GM18499 (cell line): ENCODE data around the gene TMEM72.

Experiments used
- ATAC-seq: cut with Tn5 transposase; IDR thresholded peaks from one replicate; pipeline ENCODE4 v1.9.1; 2021; ENCODE audit warnings: moderate number of reproducible peaks; ENCODE audit not compliant: insufficient read depth, unreplicated experiment

TMEM72 gene

DNA sequence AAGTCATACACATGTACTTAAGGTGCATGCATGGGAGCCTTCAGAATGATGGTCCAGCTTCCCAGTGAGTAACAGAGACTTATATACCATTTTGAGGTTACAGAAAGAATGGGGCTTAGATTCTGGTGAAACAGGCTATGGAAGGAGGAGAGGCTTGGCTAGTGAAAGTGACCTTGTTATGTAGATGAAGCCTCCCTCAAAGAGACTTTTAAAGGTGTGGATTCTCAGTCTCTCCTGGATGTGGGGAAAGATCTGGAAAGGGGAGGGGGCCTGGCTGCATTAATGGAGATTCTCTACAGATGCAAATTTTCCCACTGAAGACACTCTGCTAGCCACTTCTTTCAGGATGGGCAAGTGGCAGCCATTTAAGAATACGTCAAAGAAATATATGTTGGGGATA lies 54.0 kb downstream of the TMEM72 start:
- ATAC-seq = no peak

DNA sequence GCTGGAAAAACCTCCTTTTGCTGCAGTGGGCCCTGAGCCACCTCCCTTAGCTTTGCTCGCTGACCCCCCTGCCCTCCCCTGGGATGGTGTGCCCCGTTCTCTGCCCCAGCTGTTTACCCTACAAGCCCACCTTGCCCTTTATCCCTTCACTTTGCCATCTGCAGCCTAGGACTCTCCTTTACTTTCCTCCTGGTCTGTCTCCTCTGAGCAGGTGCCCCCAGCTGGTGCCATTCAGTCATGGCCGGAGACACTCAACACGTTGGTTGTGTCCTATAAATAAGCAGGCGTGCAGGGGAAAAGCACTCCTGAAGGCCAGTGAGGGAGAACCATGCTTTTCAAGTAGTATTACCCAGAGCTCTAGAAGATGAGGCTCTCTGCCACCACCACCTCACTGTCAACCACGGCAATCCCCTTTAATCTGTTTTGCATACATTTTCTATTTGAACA lies 54.5 kb downstream of the TMEM72 start:
- ATAC-seq = no peak

DNA sequence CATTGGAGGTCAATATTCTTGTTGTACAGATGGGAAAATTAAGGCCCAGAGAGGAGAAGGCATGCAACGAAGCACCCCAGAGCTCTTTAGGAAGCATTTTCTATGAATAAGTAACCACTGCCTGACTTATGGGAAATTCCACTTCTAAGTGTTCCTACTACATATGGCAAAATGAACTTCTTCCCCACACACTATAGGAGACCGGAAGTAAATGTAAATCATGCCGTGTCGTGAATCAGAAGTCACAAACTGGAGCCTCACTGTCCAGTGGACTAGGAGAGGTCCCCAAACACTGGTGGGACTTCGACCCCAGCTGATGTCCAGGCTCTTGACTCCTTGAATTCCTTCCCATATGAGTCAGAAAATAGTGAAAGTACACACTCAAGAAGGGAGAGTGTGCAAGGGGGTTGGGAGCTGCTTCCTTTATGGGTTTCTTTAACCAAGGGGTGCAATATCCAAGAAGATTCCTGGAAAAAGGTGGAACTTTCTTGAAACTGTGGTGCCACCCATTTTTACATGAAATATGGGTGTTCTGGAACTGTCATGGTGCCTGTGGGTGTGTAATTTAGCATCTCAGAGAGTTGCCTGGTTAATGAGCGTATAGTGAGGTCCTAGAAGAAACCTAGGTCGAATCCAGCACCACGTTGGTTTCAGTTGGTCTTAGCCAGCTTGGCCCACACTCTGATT lies 55.1 kb downstream of the TMEM72 start:
- ATAC-seq = no peak

DNA sequence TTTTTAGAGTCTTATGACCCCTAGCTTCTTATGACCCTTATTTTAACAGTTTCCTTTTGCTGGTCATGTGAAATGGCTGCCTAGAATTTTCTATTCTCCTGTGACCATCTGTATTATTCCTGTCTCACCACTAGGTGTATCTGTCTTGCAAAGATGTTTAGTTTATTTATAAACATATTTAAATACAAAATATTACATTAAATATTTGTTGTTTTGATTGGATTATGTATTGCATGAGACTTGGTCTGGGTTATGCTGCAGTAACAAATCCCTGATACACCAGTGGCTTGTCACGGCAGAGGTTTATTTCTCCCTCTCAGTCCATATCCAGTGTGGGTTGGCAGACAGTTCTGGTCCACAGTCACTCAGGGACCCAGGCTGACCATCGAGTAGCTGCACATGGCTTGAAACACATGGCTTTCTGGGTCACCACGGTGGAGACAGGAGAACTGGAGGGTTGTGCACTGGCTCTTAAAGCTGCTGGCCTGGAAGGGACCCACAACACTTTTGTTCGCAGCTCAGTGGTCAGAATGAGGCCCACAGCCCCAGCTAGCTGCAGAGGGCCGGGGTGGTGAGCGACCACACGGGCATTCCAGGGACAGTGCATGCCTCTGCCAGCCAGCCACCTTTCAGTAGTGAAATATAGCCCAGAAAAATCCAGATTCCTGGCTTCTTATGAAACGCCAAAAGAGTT lies 55.8 kb downstream of the TMEM72 start:
- no peak for ATAC-seq

DNA sequence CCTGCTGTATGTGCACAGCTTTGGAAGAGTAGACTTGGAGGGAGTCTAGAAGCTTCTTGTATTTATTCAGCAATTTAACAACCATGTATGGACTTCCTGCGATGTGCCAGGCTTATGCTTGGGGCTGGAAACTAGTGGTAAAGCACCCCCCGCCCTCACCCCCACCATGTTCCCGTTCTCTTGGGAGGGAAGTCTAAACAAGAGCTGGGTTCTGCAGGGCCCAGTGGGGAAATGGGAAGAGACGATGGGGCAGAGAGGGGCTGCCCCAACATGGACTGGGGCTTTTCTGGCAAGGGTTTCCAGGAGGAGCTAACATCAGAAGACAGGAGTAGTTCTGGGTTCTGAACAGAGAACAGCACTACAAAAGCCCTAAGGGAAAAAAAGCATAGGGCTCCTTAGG lies 56.5 kb downstream of the TMEM72 start:
- ATAC-seq = no peak

DNA sequence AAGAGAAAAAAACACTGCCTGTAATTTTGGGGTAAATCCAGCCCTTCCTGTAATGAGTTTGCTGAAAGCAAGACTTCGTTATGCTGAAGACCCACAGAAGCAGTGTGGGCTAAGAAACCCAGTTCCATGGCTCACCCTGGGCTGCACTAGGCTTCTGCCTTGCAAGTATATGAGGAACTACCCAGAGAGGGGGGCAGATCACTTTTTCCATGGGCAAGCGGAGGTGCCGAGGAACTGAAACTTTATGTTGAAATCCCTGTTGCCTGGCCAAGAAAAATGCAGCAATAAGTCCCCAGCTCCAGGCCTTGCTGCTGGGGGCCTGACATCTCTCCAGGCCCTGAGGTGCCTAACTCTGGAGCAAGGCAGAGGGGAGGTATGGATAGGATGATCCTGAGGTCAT lies 57.0 kb downstream of the TMEM72 start:
- no peak for ATAC-seq

DNA sequence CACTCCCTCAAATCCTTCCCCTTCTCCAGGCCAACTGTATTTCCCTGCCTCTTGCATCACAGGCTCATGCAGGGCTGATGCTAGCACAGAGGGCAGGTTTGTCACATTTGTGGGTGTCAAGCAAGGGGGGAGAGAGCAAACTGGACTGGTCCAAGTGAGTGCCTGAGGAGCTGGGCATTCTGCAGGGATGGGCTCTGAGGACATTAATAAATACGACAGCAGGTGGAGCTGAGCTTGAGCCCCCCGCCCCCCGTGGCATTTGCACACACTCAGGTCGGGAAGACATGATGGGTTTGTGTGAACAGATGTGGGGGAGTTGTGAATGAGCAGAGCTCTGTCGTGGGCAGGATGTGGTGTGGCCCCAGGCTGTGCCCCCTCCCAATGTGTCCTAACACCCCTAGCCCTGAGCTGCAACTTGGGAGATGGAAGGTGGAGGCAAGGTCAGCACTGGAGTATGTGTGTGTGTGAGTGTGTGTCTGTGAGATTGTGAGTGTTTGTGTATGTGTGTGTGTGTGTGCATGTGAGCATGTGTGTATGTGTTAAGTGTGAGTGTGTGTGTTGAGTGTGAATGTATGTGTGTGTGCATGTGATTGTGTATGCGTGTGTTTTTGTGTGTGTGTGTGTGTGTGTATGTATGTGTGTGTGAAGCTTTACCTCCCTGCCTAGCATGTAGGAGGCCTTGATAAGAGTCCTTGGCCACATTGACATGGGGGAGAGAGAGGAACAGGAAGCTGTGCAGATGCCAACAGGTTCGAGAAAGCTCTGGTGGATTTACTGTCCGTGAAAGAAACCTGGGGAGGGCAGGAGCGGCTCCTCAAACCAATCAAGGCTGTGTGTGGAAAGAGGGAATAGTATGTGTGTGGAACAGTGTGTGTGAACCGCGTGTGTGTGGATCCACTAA lies 57.6 kb downstream of the TMEM72 start:
- no peak for ATAC-seq

DNA sequence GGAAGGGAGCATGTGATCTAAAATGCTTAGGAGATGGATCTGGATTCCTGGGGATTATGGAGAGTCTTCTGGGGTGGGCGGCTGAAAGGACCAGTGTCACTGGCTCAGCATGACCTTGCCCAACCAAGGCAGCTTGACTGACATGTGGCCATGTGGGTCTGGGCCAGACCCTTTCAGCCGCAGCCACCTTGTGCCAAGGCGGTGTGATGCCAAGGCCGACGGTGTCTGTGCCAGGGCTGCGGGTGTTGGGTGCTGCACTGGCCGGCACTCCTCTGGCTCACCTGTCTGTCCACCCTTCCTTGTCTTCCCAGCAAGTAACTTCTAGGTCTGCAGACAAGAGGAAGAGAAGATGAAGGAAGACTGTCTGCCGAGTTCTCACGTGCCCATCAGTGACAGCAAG lies 58.7 kb downstream of the TMEM72 start:
- ATAC-seq = no peak

DNA sequence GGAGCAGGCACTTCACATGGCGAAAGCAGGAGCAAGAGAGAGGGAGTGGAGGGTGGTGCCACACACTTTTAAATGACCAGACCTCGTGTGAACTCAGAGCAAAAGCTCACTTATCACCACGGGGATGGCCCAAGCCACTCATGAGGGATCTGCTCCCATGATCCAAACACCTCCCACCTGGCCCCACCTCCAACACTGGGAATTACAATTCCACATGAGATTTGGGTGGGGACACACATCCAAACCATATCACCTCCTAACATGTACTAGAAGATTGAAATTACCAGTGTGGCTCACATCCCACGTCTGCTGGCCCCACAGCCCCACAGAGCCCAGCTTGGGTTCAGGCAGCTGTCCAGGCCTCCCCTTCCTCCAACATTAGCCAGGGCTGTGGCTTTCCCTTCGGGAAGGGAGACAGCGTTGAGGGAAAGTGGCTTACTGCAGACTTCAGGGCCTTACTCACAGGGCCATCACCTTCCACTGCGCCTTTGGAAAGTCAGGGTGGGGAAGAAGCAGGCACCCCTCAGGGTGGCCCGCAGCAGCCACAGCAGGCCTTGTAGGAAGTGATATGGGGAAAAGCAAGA lies 59.8 kb downstream of the TMEM72 start:
- no peak for ATAC-seq

DNA sequence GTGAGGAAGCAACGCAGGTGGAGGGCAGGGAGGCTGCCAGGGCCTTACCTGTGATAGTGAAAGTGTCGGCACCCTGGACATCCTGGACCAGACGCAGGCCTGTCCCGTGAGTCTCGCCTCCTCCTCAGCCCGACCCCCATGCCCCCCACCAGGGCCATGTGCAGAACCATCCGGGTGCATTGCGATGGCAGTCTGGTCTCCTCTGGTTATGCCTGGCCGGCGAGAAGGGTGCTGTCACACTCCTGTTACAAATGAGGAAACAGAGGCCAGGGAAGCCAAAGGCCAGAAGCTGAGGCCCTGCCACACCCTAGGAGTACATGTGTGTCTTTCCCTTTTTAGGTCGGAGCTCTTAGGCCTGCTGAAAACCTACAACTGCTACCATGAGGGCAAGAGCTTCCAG lies 60.3 kb downstream of the TMEM72 start:
- ATAC-seq = no peak

DNA sequence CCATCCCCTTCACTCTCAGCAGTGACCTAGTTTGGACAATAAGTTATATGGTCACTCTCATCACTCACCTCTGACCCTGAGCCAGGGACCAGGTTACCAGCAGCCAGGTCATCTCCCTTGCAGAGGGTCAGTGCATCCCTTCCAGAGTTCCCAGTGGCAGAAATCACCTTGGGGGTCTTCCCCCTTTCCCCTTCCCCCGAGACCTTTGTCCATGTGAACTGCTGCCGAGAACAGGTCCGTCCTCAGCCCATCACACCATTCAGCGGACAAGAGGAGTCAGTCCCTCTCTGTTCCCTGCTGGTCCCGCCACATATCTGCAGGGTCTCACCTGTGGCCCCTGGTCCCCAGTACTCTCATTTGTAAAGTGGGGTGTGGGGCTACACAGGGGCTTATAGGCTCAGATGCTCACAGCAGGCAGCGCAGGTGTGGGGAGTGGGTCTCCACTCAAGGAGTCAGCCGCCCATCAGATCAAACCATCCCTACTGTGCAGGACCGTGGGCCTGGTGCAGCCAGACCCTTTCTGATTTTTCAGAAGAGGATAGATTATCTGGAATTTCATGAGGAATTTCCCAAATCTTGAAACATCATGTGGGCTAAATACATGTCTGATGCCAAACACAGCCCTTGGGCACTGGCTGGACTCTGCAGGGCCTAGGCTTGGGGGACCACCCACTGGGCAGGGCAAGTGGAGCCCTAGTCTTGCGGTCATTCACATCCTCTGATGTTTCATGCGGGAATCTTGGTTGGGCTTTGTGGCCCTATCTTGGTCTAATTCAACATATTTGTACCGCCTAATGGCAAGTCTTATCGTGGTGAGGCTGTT lies 61.0 kb downstream of the TMEM72 start:
- no peak for ATAC-seq

DNA sequence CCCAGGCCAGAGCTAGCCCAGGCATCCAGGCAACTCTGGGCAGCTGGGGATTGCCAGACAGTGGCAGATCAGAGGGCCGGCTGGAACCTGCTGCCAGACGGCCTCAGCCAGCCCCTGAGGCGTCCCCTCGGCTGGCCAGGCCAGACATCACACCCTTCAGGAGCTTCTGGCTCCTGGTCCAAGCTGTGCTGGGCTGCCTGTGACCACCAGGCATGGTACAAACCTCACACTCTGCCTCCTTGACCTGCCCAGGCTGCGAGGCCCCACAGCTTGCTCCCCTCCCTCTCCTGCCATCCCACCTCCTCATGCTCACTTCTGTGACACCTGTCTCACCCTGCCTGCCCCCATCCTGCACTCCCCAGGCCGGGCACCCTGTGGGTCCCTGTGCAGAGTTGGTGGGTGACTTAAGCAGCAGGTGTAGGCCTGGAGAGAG lies 61.8 kb downstream of the TMEM72 start:
- no peak for ATAC-seq

DNA sequence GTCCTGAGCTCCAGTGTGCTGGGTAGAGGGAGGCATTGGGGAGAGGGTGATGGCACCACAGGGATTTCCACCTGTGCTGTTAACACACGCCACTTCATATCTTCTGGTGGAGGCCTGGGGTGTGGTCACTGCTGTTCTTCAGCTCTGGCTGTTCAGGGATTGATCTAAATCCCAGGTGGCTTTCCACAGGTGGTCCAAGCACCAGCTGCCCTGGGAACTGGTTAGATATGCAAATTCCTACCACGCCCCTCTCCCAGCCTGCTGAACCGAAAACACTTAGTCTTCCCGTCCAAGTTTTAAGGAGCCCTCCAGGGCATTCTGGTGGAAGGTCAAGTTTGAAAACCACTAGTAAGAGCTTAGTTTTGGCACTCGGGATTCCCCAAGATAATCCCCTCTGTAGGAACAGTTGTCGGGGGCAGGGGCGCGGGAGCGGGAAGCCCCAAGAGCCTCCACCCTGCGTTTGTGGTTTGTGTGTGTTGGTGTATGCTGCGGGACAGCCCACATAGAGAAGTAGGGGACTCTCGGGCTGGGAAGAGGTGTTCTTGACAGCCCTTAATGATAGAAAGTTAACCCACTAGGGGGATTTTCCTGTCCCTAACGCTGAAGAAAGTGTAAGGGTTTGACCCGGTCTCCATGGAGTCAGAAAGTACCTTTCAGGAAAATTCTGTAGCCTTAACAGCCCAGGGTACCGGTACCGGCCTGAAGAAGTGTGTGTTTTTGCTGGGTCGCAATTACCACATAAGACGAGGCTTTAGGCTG lies 62.4 kb downstream of the TMEM72 start:
- ATAC-seq = no peak

DNA sequence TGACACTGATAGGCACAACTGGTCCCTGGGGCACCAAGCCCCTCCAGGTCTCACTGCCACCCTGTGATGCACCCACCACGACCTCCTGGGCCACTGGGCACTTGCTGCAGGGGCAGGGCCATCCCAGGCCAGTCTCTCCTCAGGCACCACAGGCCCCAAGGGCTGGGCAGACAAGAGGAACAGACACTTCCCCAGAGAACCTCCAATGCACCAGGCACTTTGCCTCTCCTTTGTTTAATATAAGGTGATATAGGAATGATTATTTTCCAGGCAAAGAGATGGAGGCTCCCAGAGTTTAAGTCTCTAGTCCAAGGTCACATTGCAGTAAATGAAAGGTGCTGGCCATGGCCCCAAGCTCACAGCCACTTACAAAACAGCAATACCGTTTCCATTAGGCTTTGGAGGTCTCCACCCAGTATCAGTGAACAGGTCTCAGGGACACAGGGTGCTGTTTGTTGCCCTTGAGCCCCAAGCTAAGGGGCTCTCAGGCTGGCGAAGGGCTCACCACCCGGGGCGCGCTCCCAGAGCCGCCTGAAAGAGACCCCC lies 63.0 kb downstream of the TMEM72 start:
- ATAC-seq = no peak

DNA sequence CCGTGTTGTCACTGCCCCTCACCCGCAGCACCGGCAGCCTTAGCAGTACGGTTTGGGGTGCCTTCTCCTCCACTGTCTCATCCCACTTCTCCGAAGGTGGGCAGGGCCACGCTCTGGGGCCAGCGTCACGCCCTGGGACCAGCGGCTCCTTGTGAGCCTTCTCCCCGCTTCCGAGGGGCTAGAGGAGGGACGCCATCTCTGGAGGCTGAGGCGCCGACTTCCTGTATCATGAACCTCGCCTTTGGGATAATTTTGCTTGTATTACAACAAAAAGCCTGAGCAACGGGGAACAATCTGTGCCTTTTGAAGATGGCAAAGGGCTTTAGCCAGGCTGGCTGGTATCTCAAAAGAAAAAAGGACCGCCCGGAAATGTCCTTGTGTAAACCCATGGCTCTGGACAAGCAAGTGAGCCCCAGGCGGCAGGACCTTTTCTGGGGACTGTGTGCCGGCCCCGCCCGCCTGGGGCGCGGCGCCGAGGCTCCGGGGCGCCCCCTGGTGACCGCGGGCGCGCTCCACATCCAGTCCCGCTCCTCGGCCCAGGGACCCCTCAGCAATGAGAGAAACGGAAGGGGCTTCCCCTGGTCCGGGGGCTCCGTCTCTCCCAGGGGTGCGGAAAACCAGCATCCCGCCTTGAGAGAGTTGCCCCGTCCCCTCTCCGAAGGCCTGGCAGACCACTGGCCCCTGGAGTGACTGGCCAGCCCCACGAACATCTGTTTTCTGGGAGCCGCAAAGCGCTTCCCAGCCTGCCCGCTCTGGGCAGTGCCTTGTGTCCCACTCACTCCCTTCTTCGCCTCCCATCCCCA lies 63.7 kb downstream of the TMEM72 start:
- ATAC-seq = peak; percentile 49

DNA sequence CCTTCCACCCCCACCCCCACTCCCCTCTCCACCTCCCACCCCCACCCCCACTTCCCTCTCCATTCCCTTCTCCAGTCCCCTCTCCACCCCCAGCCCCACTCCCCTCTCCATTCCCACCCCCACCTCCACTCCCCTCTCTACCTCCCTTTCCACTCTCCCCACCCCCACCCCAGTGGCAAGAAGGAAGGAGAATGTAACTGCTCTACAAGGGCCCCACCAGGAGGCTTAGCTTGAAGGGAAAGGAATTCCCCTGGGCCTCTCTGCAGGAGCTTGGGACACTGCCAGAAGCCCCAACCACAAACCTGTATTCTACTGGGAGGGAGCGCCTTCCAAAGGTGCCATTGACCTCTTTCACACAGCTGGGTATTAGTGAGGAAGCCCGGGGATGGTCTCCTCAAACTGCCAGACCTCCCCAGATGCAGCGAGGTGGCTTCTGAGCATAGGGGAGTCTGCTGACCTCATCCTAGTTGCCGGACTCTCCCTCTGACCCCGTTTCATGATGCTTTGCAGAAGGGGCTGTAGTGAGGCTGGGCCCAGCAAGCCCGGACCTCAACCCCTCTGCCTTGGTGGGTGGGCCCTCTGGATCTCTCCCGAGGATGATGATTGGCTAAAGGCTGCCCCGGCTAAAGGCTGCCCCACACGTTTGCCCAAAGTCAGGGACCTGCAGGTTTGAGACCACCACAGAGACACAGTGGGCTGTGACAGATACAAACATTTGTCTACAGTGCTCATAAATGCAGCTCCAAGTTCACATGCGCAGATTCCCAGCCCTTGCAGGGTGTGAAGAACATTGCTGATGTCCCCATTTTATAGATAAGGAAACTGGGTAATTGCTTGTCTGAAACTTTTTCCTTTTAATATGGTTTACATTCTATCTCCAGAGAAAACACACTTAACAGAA lies 64.5 kb downstream of the TMEM72 start:
- ATAC-seq = no peak
